A549 (cell line): Measurements from ENCODE around the gene UTF1. TPM values are rescaled to one million over a fixed set of nuclear protein-coding genes. Genes with fewer than 3 reads are reported as not detected.

Source experiments
- ATAC-seq, 2 experiments: fragments of 200-7000 bp in 1 of 2; fragments of >200 bp in 1 of 2; cut with Nextera tagmentation in 1 of 2; cut with Tn5 transposase in 1 of 2; 3 replicates each; pipeline versions ENCODE4 v1.8.0 to v1.9.1; 2018 to 2020; ENCODE audit warnings: mild to moderate bottlenecking in 1 of 2, moderate library complexity in 1 of 2
- CTCF ChIA-PET: fragments of 300-600 bp; sonication (Branson Sonifier 250); formaldehyde crosslinking; extraction: SDS; loops from one replicate; lab custom pipeline; 2021; ENCODE audit warnings: antibody characterized with exemption, inconsistent platforms; lab: Yijun Ruan, JAX
- POLR2A ChIA-PET: fragments of 350-600 bp; formaldehyde crosslinking; extraction: SDS; loops from one replicate; lab custom pipeline; 2021; ENCODE audit warnings: antibody characterized with exemption, inconsistent platforms; lab: Yijun Ruan, JAX
- DNase-seq, 2 experiments: peaks; one replicate each; pipeline versions ENCODE4 v3.0.0 to v3.0.0-alpha.2; 2011 to 2016; ENCODE audit warnings: low read depth in 1 of 2, low spot score in 1 of 2
- FAIRE-seq: peaks from 2 replicates; lab custom pipeline; 2011; peaks lifted over from hg19 to GRCh38; lab: Jason Lieb, UNC
- H3K27ac ChIP-seq, 2 experiments: fragments of >200 bp; sonication (Bioruptor Twin); formaldehyde crosslinking; 3 replicates each; pipeline ENCODE4 v1.5.1; 2016 to 2017
- H3K4me1 ChIP-seq: fragments of >200 bp; sonication (Bioruptor Twin); formaldehyde crosslinking; 3 replicates; pipeline ENCODE4 v1.6.1; 2016
- H3K4me2 ChIP-seq: fragments of >200 bp; sonication (Bioruptor Twin); formaldehyde crosslinking; 3 replicates; pipeline ENCODE4 v1.6.1; 2016
- H3K4me3 ChIP-seq: fragments of >200 bp; sonication (Bioruptor Twin); formaldehyde crosslinking; 3 replicates; pipeline ENCODE4 v1.5.1; 2016
- H3K9me3 ChIP-seq: fragments of >200 bp; sonication (Bioruptor Twin); formaldehyde crosslinking; 3 replicates; pipeline ENCODE4 v1.6.1; 2016
- CEBPB ChIP-seq, 2 experiments: fragments of >200 bp in 1 of 2; sonication (Bioruptor Twin) in 1 of 2; formaldehyde crosslinking in 1 of 2; IDR thresholded peaks; 2 replicates each; pipeline ENCODE4 v1.6.1; 2012 to 2016
- EHF ChIP-seq: fragments of 250-450 bp; sonication (Bioruptor Pico); IDR thresholded peaks from 2 replicates; pipeline ENCODE4 v1.5.0; 2020; ENCODE audit warnings: mild to moderate bottlenecking
- EHMT2 ChIP-seq: fragments of 200-600 bp; sonication (generic); IDR thresholded peaks from 2 replicates; pipeline ENCODE4 v1.6.1; 2016; ENCODE audit warnings: antibody characterized with exemption, low read depth, mild to moderate bottlenecking, moderate library complexity
- ESRRA ChIP-seq: fragments of 150-350 bp; IDR thresholded peaks from 2 replicates; pipeline ENCODE4 v1.6.1; 2014; ENCODE audit warnings: mild to moderate bottlenecking, low read length, borderline replicate concordance
- FOSL2 ChIP-seq, 2 experiments: fragments of 450-650 bp in 1 of 2; fragments of >200 bp in 1 of 2; sonication (Bioruptor Twin) in 1 of 2; formaldehyde crosslinking; IDR thresholded peaks; 2 replicates each; pipeline versions ENCODE4 v1.5.0 to v1.6.1; 2016 to 2020; ENCODE audit warnings: mild to moderate bottlenecking in 1 of 2, moderate library complexity in 1 of 2
- FOXS1 ChIP-seq: fragments of 250-450 bp; sonication (Bioruptor Pico); IDR thresholded peaks from 2 replicates; pipeline ENCODE4 v1.5.0; 2020; ENCODE audit warnings: mild to moderate bottlenecking, moderate library complexity
- GATA3 ChIP-seq: IDR thresholded peaks from 2 replicates; pipeline ENCODE4 v1.6.1; 2012; ENCODE audit warnings: borderline replicate concordance
- HDAC2 ChIP-seq: fragments of 200-600 bp; sonication (generic); IDR thresholded peaks from 2 replicates; pipeline ENCODE4 v1.6.1; 2016
- HOXA7 ChIP-seq: fragments of 250-450 bp; sonication (Bioruptor Pico); IDR thresholded peaks from 2 replicates; pipeline ENCODE4 v1.5.0; 2020; ENCODE audit warnings: mild to moderate bottlenecking, moderate library complexity
- HOXB13 ChIP-seq: fragments of 250-450 bp; sonication (Bioruptor Pico); IDR thresholded peaks from 2 replicates; pipeline ENCODE4 v1.5.0; 2020; ENCODE audit warnings: low read depth, mild to moderate bottlenecking, moderate library complexity
- JUN ChIP-seq, 2 experiments: fragments of >200 bp; sonication (Bioruptor Twin); formaldehyde crosslinking; IDR thresholded peaks; 2 replicates in 1 of 2; 3 replicates in 1 of 2; pipeline ENCODE4 v1.6.1; 2016 to 2017
- KDM5A ChIP-seq: fragments of 200-600 bp; sonication (generic); IDR thresholded peaks from 2 replicates; pipeline ENCODE4 v1.6.1; 2016; ENCODE audit warnings: antibody characterized with exemption, mild to moderate bottlenecking
- MAZ ChIP-seq: fragments of 150-350 bp; IDR thresholded peaks from 2 replicates; pipeline ENCODE4 v1.6.1; 2014; ENCODE audit warnings: antibody characterized with exemption, low read depth, low read length, borderline replicate concordance
- NFE2L2 ChIP-seq: fragments of 150-350 bp; conservative IDR thresholded peaks from 2 replicates; pipeline ENCODE4 v1.6.1; 2014; ENCODE audit warnings: low read length
- POLR2AphosphoS2 ChIP-seq: conservative IDR thresholded peaks from 2 replicates; pipeline ENCODE4 v1.6.1; 2012; ENCODE audit warnings: low read length, improper control_type of control experiment, inconsistent platforms
- RAD21 ChIP-seq, 2 experiments: fragments of >200 bp in 1 of 2; sonication (Bioruptor Twin) in 1 of 2; formaldehyde crosslinking in 1 of 2; IDR thresholded peaks in 1 of 2; conservative IDR thresholded peaks in 1 of 2; 2 replicates in 1 of 2; 3 replicates in 1 of 2; pipeline ENCODE4 v1.6.1; 2012 to 2018; ENCODE audit warnings: inconsistent platforms in 1 of 2
- RARB ChIP-seq: fragments of 250-450 bp; sonication (Bioruptor Pico); IDR thresholded peaks from 2 replicates; pipeline ENCODE4 v1.8.0; 2021; ENCODE audit warnings: mild to moderate bottlenecking, moderate library complexity
- RFX5 ChIP-seq: fragments of 450-650 bp; IDR thresholded peaks from 2 replicates; pipeline ENCODE4 v1.7.1; 2014; ENCODE audit warnings: antibody characterized with exemption, mild to moderate bottlenecking, moderate library complexity
- RNF2 ChIP-seq: fragments of 200-600 bp; sonication (generic); IDR thresholded peaks from 2 replicates; pipeline ENCODE4 v1.6.1; 2016; ENCODE audit warnings: low read depth, mild to moderate bottlenecking, antibody characterized with exemption, moderate library complexity, borderline replicate concordance
- SMC3 ChIP-seq: fragments of >200 bp; sonication (Bioruptor Twin); formaldehyde crosslinking; IDR thresholded peaks from 3 replicates; pipeline ENCODE4 v1.6.1; 2018; ENCODE audit warnings: inconsistent platforms
- TP53 ChIP-seq: fragments of 250-450 bp; sonication (Bioruptor Pico); IDR thresholded peaks from 2 replicates; pipeline ENCODE4 v1.5.0; 2021; ENCODE audit warnings: mild to moderate bottlenecking, moderate library complexity
- ZC3H11A ChIP-seq: fragments of 450-650 bp; IDR thresholded peaks from 2 replicates; pipeline ENCODE4 v1.6.1; 2014; ENCODE audit warnings: antibody characterized with exemption, mild to moderate bottlenecking
- WGBS: methylation state at CpG from one replicate; pipeline ENCODE4 v1.1.6; 2017; ENCODE audit errors: missing lambda C conversion rate; 5-methylcytosine and 5-hydroxymethylcytosine counted together
- polyA plus RNA-seq, 4 experiments: library from polyadenylated mRNA; depleted of rRNA in 3 of 4; stranded (reverse); fragments of >200 nt; fragmentation: RNase III in 1 of 4; extraction: RNeasy Plus Mini Kit Qiagen cat#74134 plus additional on column Dnase treatment in 1 of 4; gene quantifications; 2 replicates in 3 of 4; 3 replicates in 1 of 4; pipeline ENCODE4 v1.2.3, GENCODE V29; 2011 to 2017
- TF ChIP-seq, protein P1 (sequence below): fragments of >200 bp; sonication (Bioruptor Twin); formaldehyde crosslinking; IDR thresholded peaks from 3 replicates; pipeline ENCODE4 v1.5.1; 2016
- TF ChIP-seq, protein P2 (sequence below): fragments of 250-450 bp; sonication (Bioruptor Pico); IDR thresholded peaks from 2 replicates; pipeline ENCODE4 v1.5.0; 2020; ENCODE audit warnings: low read depth, mild to moderate bottlenecking, moderate library complexity
- TF ChIP-seq, protein P3 (sequence below): IDR thresholded peaks from 2 replicates; pipeline ENCODE4 v1.6.1; 2012; ENCODE audit warnings: low read depth, borderline replicate concordance
- TF ChIP-seq, protein P4 (sequence below): fragments of 450-650 bp; IDR thresholded peaks from 2 replicates; pipeline ENCODE4 v1.6.1; 2014; ENCODE audit warnings: antibody characterized with exemption
- TF ChIP-seq, protein P5 (sequence below): fragments of 150-350 bp; IDR thresholded peaks from 2 replicates; pipeline ENCODE4 v1.6.1; 2014; ENCODE audit warnings: low read depth, mild to moderate bottlenecking, low read length

Gene UTF1
- polyA plus RNA-seq, 2 of the 4 experiments (the other 2 are of a cell fraction) = not detected

DNA sequence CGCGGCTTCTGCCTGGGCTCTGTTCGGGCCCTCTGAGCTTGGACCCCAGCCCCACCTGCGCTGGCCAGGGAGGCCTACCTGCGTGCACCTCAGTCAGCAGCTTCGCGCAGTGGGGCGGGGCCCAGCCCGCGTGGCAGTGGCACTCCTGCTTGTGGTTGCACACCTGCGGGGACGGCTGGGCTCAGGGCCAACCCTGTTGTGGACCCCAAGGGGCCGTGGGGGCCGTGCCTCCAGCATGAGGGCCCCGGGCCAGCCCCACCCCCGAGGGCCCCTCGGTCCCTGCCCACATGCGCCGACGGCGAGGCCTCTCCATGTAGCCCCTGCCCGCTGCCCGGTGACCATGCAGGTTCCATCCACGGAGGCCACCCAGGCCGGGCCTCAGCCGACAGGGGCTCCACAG lies 39.4 kb downstream of the UTF1 start:
- Histone ChIP-seq H3K4me1 (peaks cover 15% of the 10 kb centered on the region), H3K4me3 (no peak overlapping the region), H3K27ac (no peak overlapping the region), H3K4me2 (no peak overlapping the region)
- ChIA-PET CTCF (interaction anchor here (1.7 to 3.1 kb wide), 2 partner anchors 12 to 38 kb away, joined by 3 to 9 read pairs; no protein-coding TSS in a partner anchor), POLR2A (no interaction called here)
- whole genome bisulfite sequencing = 70% methylated on average over 2 of the region's 26 CpGs
- FAIRE-seq (no peak), ATAC-seq (no peak), DNase-seq (no peak)
- TF ChIP-seq NFE2L2 (no peak), FOXS1 (CRISPR knock-in tag) (no peak), GATA3 (no peak), EHF (CRISPR knock-in tag) (no peak), SMC3 (no peak), MAZ (no peak), JUN (IDR thresholded peaks at IDR 0.05) (no peak), HOXA7 (CRISPR knock-in tag) (no peak), KDM5A (no peak), RFX5 (no peak), HDAC2 (no peak), RAD21 (conservative IDR thresholded peaks at IDR 0.05 in 1 of 2, IDR thresholded peaks at IDR 0.05 in 1 of 2) (no peak), FOSL2 (IDR thresholded peaks at IDR 0.05) (no peak), FOSL2 (CRISPR knock-in tag; IDR thresholded peaks at IDR 0.05) (no peak), HOXB13 (CRISPR knock-in tag) (no peak), ESRRA (no peak)
- TF ChIP-seq, protein P1, sequence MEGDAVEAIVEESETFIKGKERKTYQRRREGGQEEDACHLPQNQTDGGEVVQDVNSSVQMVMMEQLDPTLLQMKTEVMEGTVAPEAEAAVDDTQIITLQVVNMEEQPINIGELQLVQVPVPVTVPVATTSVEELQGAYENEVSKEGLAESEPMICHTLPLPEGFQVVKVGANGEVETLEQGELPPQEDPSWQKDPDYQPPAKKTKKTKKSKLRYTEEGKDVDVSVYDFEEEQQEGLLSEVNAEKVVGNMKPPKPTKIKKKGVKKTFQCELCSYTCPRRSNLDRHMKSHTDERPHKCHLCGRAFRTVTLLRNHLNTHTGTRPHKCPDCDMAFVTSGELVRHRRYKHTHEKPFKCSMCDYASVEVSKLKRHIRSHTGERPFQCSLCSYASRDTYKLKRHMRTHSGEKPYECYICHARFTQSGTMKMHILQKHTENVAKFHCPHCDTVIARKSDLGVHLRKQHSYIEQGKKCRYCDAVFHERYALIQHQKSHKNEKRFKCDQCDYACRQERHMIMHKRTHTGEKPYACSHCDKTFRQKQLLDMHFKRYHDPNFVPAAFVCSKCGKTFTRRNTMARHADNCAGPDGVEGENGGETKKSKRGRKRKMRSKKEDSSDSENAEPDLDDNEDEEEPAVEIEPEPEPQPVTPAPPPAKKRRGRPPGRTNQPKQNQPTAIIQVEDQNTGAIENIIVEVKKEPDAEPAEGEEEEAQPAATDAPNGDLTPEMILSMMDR = no peak
- TF ChIP-seq, all 56 proteins: peak for 0
- no peaks in the 10 kb centered on the region for H3K9me3 ChIP-seq

DNA sequence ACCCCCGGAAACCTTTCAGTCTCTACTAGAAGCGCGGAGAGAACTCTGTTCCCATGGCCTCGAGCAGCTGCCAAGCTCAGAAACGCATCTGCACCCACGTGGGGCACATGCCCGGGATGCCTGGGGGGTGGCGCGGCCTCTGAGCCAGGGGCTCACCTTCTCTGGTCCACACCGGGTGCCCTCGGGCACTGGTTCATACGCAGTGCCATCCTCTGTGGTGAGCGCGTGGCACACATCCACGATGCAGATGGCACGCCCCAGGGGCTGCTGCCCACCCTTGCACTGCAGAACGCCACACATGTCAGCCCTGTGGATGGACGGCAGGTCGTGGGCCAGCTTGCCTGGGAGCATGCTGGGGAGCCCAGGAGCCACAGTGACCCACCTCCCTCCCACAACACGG lies 40.2 kb downstream of the UTF1 start:
- FAIRE-seq = no peak
- CTCF ChIA-PET = interaction anchor here (1.7 to 3.1 kb wide), 2 partner anchors 13 to 37 kb away, joined by 3 to 9 read pairs; no protein-coding TSS in a partner anchor
- no peak for ATAC-seq
- H3K4me3 ChIP-seq = no peak overlapping the region
- H3K9me3 ChIP-seq = no peaks in the 10 kb centered on the region
- 84% methylated on average over 13 of the region's 20 CpGs for WGBS
- DNase-seq = no peak
- TF ChIP-seq RARB (no peak), CEBPB (IDR thresholded peaks at IDR 0.05) (no peak), POLR2AphosphoS2 (no peak), RNF2 (no peak), RAD21 (conservative IDR thresholded peaks at IDR 0.05 in 1 of 2, IDR thresholded peaks at IDR 0.05 in 1 of 2) (no peak), FOSL2 (IDR thresholded peaks at IDR 0.05) (no peak), FOSL2 (CRISPR knock-in tag; IDR thresholded peaks at IDR 0.05) (no peak), TP53 (CRISPR knock-in tag) (no peak), HDAC2 (no peak), ZC3H11A (no peak), EHMT2 (no peak)
- TF ChIP-seq, protein P2, sequence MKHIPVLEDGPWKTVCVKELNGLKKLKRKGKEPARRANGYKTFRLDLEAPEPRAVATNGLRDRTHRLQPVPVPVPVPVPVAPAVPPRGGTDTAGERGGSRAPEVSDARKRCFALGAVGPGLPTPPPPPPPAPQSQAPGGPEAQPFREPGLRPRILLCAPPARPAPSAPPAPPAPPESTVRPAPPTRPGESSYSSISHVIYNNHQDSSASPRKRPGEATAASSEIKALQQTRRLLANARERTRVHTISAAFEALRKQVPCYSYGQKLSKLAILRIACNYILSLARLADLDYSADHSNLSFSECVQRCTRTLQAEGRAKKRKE (CRISPR knock-in tag) = no peak
- TF ChIP-seq, protein P3, sequence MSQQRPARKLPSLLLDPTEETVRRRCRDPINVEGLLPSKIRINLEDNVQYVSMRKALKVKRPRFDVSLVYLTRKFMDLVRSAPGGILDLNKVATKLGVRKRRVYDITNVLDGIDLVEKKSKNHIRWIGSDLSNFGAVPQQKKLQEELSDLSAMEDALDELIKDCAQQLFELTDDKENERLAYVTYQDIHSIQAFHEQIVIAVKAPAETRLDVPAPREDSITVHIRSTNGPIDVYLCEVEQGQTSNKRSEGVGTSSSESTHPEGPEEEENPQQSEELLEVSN = no peak
- TF ChIP-seq, protein P4, sequence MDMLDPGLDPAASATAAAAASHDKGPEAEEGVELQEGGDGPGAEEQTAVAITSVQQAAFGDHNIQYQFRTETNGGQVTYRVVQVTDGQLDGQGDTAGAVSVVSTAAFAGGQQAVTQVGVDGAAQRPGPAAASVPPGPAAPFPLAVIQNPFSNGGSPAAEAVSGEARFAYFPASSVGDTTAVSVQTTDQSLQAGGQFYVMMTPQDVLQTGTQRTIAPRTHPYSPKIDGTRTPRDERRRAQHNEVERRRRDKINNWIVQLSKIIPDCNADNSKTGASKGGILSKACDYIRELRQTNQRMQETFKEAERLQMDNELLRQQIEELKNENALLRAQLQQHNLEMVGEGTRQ = no peak
- TF ChIP-seq, protein P5, sequence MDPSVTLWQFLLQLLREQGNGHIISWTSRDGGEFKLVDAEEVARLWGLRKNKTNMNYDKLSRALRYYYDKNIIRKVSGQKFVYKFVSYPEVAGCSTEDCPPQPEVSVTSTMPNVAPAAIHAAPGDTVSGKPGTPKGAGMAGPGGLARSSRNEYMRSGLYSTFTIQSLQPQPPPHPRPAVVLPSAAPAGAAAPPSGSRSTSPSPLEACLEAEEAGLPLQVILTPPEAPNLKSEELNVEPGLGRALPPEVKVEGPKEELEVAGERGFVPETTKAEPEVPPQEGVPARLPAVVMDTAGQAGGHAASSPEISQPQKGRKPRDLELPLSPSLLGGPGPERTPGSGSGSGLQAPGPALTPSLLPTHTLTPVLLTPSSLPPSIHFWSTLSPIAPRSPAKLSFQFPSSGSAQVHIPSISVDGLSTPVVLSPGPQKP = no peak
- H3K4me2 ChIP-seq = no peak overlapping the region
- POLR2A ChIA-PET = no interaction called here
- peaks cover 7% of the 10 kb centered on the region; the same call in 2 of the 3 replicates for H3K4me1 ChIP-seq
- H3K27ac ChIP-seq = no peak overlapping the region
